Uterus (tissue), 2 donors: ENCODE data around the gene TTLL8.

Experiments used
- POLR2A ChIP-seq, 2 donors: fragments of 450-650 bp; IDR thresholded peaks; one replicate each; pipeline ENCODE4 v1.6.1; 2016; ENCODE audit warnings: antibody characterized with exemption in 2 of 2, mild to moderate bottlenecking in 1 of 2, moderate library complexity in 1 of 2
- TF ChIP-seq, protein P1 (sequence below), 4 experiments: fragments of 200-600 bp in 2 of 4; fragments of 450-650 bp in 2 of 4; sonication (generic) in 2 of 4; IDR thresholded peaks; one replicate each; pipeline ENCODE4 v1.5.1; 2016 to 2019; ENCODE audit warnings: antibody characterized with exemption in 4 of 4, mild to moderate bottlenecking in 2 of 4, moderate library complexity in 1 of 4

DNA sequence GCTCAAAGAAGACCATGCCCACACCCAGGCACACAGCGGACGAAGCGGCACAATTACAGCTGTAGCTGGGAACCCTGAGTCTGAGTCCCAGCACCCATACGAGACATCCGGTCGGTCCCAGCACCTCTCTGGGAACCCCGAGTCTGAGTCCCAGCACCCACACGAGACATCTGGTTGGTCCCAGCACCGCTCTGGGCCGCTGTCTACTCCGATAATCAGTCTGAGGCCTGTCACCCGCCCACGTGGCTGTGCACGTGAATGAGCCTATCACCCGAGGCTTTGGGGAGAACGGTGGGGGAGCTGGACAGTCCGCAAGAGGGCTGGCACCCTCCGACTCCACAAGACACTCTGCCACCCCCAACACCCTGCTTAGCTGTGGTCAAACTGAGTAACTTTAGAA lies 6.2 kb downstream of the TTLL8 start:
- no peak for TF ChIP-seq POLR2A (IDR thresholded peaks at IDR 0.05)
- TF ChIP-seq, protein P1, sequence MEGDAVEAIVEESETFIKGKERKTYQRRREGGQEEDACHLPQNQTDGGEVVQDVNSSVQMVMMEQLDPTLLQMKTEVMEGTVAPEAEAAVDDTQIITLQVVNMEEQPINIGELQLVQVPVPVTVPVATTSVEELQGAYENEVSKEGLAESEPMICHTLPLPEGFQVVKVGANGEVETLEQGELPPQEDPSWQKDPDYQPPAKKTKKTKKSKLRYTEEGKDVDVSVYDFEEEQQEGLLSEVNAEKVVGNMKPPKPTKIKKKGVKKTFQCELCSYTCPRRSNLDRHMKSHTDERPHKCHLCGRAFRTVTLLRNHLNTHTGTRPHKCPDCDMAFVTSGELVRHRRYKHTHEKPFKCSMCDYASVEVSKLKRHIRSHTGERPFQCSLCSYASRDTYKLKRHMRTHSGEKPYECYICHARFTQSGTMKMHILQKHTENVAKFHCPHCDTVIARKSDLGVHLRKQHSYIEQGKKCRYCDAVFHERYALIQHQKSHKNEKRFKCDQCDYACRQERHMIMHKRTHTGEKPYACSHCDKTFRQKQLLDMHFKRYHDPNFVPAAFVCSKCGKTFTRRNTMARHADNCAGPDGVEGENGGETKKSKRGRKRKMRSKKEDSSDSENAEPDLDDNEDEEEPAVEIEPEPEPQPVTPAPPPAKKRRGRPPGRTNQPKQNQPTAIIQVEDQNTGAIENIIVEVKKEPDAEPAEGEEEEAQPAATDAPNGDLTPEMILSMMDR (IDR thresholded peaks at IDR 0.05): no peak
